Smooth muscle cell (in vitro differentiated cells): ENCODE measurements around the gene FRMD1. TPM values are rescaled to one million over a fixed set of nuclear protein-coding genes. Genes with fewer than 3 reads are reported as not detected.

Experiments used
- DNase-seq: peaks from one replicate; lab custom pipeline; 2025; ENCODE audit not compliant: unreplicated experiment; lab: John Stamatoyannopoulos, UW
- H2AFZ ChIP-seq: fragments of 200-600 bp; sonication (generic); 2 replicates; pipeline ENCODE4 v1.6.0; 2016; ENCODE audit warnings: antibody characterized with exemption, low read depth, mild to moderate bottlenecking
- H3F3A ChIP-seq: fragments of 200-600 bp; sonication (generic); 2 replicates; pipeline ENCODE4 v1.6.0; 2017; ENCODE audit warnings: antibody characterized with exemption, low read depth
- H3K27ac ChIP-seq: fragments of 200-600 bp; sonication (generic); 2 replicates; pipeline ENCODE4 v1.5.1; 2016; ENCODE audit warnings: low read depth, mild to moderate bottlenecking
- H3K27me3 ChIP-seq: fragments of 200-600 bp; sonication (generic); 2 replicates; pipeline ENCODE4 v1.6.1; 2016; ENCODE audit warnings: low read depth, mild to moderate bottlenecking
- H3K36me3 ChIP-seq: fragments of 200-600 bp; sonication (generic); 2 replicates; pipeline ENCODE4 v1.5.1; 2016; ENCODE audit warnings: low read depth
- H3K4me1 ChIP-seq: fragments of 200-600 bp; sonication (generic); 2 replicates; pipeline ENCODE4 v1.5.1; 2016; ENCODE audit warnings: low read depth
- H3K4me2 ChIP-seq: fragments of 200-600 bp; sonication (generic); 2 replicates; pipeline ENCODE4 v1.6.0; 2016; ENCODE audit warnings: mild to moderate bottlenecking
- H3K4me3 ChIP-seq: fragments of 200-600 bp; sonication (generic); 2 replicates; pipeline ENCODE4 v1.5.1; 2016; ENCODE audit warnings: mild to moderate bottlenecking
- H3K79me2 ChIP-seq: fragments of 200-600 bp; sonication (generic); 2 replicates; pipeline ENCODE4 v1.6.0; 2016; ENCODE audit warnings: low read depth, mild to moderate bottlenecking
- H3K9ac ChIP-seq: fragments of 200-600 bp; sonication (generic); 2 replicates; pipeline ENCODE4 v1.6.0; 2016; ENCODE audit warnings: low read depth
- H3K9me3 ChIP-seq: fragments of 200-600 bp; sonication (generic); replicated peaks from 2 replicates; pipeline ENCODE4 v1.5.1; 2016; ENCODE audit warnings: low read depth
- H4K20me1 ChIP-seq: fragments of 200-600 bp; sonication (generic); 2 replicates; pipeline ENCODE4 v1.6.0; 2016; ENCODE audit warnings: low read depth
- CTCF ChIP-seq: fragments of 200-600 bp; sonication (generic); IDR thresholded peaks from 2 replicates; pipeline ENCODE4 v1.5.1; 2017; ENCODE audit warnings: borderline replicate concordance, mild to moderate bottlenecking, antibody characterized with exemption; ENCODE audit not compliant: insufficient read depth, poor library complexity, severe bottlenecking
- WGBS: methylation state at CpG from one replicate; pipeline ENCODE4 v1.1.7; 2016; ENCODE audit warnings: low lambda C conversion rate; 5-methylcytosine and 5-hydroxymethylcytosine counted together
- polyA plus RNA-seq: library from polyadenylated mRNA; unstranded; fragments of >200 nt; fragmentation: Nextera tagmentation; extraction: Ambion mirVana; gene quantifications from 2 replicates; pipeline ENCODE4 v1.2.1, GENCODE V29; 2016
- total RNA-seq: library from RNA; depleted of rRNA; stranded (reverse); fragments of >200 nt; gene quantifications from 2 replicates; pipeline ENCODE4 v1.2.3, GENCODE V29; 2014

FRMD1 gene
- total and polyA plus RNA-seq, 2 experiments from 2014 or later, result not detected

- Histone ChIP-seq H3K9me3 (no peaks in the 10 kb centered on the region), H3K27me3 (no peaks in the 10 kb centered on the region), H3F3A (no peaks in the 10 kb centered on the region), H3K9ac (no peak overlapping the region), H3K36me3 (no peaks in the 10 kb centered on the region), H3K79me2 (no peaks in the 10 kb centered on the region), H3K4me3 (no peak overlapping the region), H3K27ac (no peak overlapping the region), H3K4me1 (no peaks in the 10 kb centered on the region), H2AFZ (no peak overlapping the region), H4K20me1 (no peaks in the 10 kb centered on the region), H3K4me2 (no peak overlapping the region)
- 92% methylated on average over 22 of the region's 22 CpGs for WGBS
- DNase-seq, result no peak
- no peak for TF ChIP-seq CTCF
Measured at GRCh38 chr6:168055696-168056489, 23.1 kb downstream of the FRMD1 start.

- WGBS, result 81% methylated on average over 18 of the region's 18 CpGs
- H3K4me1 ChIP-seq, result no peaks in the 10 kb centered on the region
- no peak overlapping the region for H3K4me3 ChIP-seq
- no peak overlapping the region for H3K4me2 ChIP-seq
- H3K9me3 ChIP-seq, result no peaks in the 10 kb centered on the region
- H4K20me1 ChIP-seq, result no peaks in the 10 kb centered on the region
- H3K9ac ChIP-seq, result no peak overlapping the region
- H3K79me2 ChIP-seq, result no peaks in the 10 kb centered on the region
- H3K27ac ChIP-seq, result no peak overlapping the region
- no peak for TF ChIP-seq CTCF
- H2AFZ ChIP-seq, result no peak overlapping the region
- no peaks in the 10 kb centered on the region for H3F3A ChIP-seq
- DNase-seq, result no peak
- H3K36me3 ChIP-seq, result no peaks in the 10 kb centered on the region
- no peaks in the 10 kb centered on the region for H3K27me3 ChIP-seq
Measured at GRCh38 chr6:168054765-168055560, 24.0 kb downstream of the FRMD1 start.

GRCh38 chr6:168053957-168054471, 25.0 kb downstream of the FRMD1 start:
- no peak for DNase-seq
- H4K20me1 ChIP-seq, result no peaks in the 10 kb centered on the region
- H3K4me3 ChIP-seq, result no peak overlapping the region
- WGBS, result 97% methylated on average over 14 of the region's 14 CpGs
- H3K4me1 ChIP-seq, result no peaks in the 10 kb centered on the region
- no peaks in the 10 kb centered on the region for H3K36me3 ChIP-seq
- no peak overlapping the region for H2AFZ ChIP-seq
- no peak overlapping the region for H3K9ac ChIP-seq
- no peaks in the 10 kb centered on the region for H3F3A ChIP-seq
- no peak for TF ChIP-seq CTCF
- H3K9me3 ChIP-seq, result no peaks in the 10 kb centered on the region
- no peak overlapping the region for H3K4me2 ChIP-seq
- H3K27me3 ChIP-seq, result no peaks in the 10 kb centered on the region
- no peaks in the 10 kb centered on the region for H3K79me2 ChIP-seq
- no peak overlapping the region for H3K27ac ChIP-seq
